Measurements from ENCODE around the gene LINGO1.

DNA sequence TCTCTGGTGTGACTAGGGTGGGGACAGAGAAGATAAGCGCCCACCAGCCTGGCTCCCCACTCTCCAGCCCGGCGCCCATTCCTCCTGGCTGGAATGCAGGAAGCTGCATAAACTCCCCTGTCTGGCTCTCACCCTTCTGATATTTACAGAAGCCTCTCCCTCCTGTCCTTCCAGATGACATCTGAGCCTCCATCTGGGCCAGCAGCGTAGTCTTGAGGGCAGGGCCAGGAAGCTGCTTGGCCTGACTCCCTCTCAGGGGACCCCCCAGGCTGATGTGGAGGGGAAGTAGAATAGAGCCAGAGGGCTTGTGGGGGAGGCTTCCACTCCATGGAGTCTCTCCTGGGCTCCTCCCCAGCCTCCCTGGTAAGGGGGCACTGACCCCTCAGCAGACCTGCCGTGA is 49.9 kb downstream of the LINGO1 start:
- TF ChIP-seq POLR2AphosphoS5 (IDR thresholded peaks at IDR 0.05), result no peak
- TF ChIP-seq, protein P1, sequence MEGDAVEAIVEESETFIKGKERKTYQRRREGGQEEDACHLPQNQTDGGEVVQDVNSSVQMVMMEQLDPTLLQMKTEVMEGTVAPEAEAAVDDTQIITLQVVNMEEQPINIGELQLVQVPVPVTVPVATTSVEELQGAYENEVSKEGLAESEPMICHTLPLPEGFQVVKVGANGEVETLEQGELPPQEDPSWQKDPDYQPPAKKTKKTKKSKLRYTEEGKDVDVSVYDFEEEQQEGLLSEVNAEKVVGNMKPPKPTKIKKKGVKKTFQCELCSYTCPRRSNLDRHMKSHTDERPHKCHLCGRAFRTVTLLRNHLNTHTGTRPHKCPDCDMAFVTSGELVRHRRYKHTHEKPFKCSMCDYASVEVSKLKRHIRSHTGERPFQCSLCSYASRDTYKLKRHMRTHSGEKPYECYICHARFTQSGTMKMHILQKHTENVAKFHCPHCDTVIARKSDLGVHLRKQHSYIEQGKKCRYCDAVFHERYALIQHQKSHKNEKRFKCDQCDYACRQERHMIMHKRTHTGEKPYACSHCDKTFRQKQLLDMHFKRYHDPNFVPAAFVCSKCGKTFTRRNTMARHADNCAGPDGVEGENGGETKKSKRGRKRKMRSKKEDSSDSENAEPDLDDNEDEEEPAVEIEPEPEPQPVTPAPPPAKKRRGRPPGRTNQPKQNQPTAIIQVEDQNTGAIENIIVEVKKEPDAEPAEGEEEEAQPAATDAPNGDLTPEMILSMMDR (IDR thresholded peaks at IDR 0.05), result no peak
